Stomach (tissue), 4 donors: ENCODE results near the gene CERS3.

ENCODE experiments used
- POLR2A ChIP-seq, 4 donors: fragments of 450-650 bp; IDR thresholded peaks; one replicate each; pipeline ENCODE4 v1.6.1; 2016; ENCODE audit warnings: antibody characterized with exemption in 4 of 4, control low read depth in 2 of 4, mild to moderate bottlenecking in 1 of 4, moderate library complexity in 1 of 4
- TF ChIP-seq, protein P1 (sequence below), 7 experiments: fragments of 450-650 bp in 4 of 7; fragments of 200-600 bp in 3 of 7; sonication (generic) in 3 of 7; IDR thresholded peaks; one replicate each; pipeline ENCODE4 v1.5.1; 2016 to 2019; ENCODE audit warnings: antibody characterized with exemption in 7 of 7, control low read depth in 2 of 7, mild to moderate bottlenecking in 1 of 7

DNA sequence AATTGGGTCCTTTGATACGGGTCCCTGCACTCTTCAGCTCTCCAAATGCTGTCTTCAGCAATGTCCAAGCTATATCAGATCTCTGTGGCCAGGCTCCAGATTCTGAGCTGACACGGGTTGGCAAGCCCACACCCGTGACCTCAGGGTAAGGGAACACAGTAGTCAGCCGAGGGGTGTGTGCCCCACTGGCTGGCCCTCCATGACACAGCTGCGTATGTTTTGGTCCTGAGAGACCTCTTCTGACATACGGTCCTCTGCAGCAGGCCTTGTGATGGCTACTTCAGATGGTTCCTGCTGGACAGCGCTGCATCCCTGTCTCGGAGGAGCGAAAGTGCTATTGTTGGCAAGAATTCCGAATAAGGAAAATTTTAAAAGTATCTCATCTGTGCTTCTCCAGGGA is 101.8 kb downstream of the CERS3 start:
- TF ChIP-seq, protein P1, sequence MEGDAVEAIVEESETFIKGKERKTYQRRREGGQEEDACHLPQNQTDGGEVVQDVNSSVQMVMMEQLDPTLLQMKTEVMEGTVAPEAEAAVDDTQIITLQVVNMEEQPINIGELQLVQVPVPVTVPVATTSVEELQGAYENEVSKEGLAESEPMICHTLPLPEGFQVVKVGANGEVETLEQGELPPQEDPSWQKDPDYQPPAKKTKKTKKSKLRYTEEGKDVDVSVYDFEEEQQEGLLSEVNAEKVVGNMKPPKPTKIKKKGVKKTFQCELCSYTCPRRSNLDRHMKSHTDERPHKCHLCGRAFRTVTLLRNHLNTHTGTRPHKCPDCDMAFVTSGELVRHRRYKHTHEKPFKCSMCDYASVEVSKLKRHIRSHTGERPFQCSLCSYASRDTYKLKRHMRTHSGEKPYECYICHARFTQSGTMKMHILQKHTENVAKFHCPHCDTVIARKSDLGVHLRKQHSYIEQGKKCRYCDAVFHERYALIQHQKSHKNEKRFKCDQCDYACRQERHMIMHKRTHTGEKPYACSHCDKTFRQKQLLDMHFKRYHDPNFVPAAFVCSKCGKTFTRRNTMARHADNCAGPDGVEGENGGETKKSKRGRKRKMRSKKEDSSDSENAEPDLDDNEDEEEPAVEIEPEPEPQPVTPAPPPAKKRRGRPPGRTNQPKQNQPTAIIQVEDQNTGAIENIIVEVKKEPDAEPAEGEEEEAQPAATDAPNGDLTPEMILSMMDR (IDR thresholded peaks at IDR 0.05) = no peak
- no peak for TF ChIP-seq POLR2A (IDR thresholded peaks at IDR 0.05)
